Stimulated activated CD4-positive, alpha-beta T cell treated with anti-CD3 and anti-CD28 coated beads, Interleukin-1b, Interleukin-23, amount 100 ng/mL, for 24 hours (primary cell): ENCODE results near the gene GABRG1.

ENCODE experiments used
- DNase-seq, 4 experiments: peaks; one replicate each; pipeline ENCODE4 v3.0.0-alpha.2; 2020; ENCODE audit warnings: low read depth in 4 of 4, low spot score in 1 of 4

GABRG1 gene

DNA sequence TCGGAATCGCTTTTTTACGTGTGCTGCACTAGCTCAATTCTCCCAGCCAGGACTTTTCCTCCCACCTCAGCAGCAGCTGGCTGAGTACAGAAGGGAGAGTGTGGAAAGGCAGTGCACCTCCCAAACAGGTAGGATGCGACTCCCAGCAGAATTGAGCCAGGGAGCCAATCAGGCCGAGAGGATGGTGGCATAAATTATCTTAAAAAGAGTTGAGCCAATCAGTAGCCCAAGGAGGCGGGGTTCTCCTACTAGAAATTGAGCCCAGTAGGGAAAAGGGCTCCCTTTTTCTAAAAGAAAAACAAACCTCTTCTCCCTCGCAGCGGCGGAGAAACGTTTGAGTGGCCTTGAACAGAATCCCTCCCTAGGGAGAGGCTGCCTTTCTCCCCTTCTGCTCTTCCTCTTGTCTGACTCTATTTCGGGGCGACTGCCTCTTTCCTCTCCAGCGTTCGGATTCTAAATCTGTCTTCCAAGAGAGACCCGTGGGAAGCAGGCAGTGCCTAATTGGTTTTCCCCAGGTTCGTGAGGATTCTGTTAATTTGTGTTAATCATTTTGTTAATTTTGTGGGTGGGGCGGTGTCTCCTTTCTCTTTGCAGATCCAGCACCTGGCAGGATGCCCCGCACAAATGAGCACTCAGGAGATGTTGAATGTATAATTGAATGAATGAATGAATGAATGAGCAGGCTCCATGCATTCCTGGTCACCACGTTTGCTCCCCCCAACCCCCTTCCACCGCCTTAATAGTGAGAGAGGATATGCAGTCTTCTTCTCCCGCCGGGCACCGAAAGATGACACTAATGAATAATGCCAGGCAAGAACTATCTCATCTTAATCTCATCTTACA, at the start of gene GABRG1:
GABRG1 (minus strand) TSS at position 142 of the 843 bp plus-strand sequence; CDS start at position 1, 141 bp downstream.
- no peak for DNase-seq

DNA sequence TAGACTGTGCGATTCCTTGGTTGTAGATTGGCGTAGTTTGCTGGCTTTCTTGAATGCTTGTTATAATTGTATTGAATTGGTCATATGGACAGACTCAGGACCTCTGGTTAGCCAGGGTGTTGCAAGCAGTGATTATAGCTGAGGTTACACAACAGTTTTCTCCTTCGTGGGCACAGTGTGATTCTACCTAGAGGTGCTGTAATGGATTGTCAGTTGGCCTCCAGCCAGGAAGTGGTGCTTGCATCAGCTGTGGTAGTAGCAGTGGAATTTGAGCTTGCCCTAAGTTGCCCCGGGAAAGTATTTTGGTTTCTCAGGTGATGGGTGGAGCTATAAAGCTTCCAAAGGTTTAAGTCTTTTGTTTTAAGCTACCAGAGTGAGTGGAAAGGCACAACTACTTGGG, 23.1 kb upstream of the GABRG1 start:
- no peak for DNase-seq

DNA sequence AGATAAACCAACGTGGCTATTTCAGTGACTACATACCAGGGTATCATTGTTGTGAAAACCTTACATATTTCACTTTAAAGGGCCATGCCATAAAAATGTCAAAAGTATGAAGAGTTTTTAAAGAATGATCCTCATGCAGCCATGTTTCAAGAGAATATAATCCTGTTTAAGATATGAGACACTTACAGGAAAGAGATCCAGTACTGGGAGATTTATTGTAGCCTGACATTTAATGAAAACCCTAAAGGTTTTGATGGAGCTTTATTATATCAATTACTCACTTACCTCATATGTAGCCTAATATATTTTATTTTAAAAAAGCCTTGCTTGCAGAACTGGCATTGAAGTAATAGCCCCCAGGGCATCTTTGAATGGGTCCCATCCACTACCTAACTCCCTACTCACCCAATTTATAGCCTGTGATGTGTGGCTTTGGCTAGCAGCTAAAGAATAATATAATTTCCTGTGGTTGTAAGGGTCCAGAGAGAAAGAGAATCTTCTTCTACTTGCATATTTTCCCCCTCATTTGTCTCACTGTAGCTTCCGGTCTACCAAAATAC, 7.7 kb upstream of the GABRG1 start:
- no peak for DNase-seq

DNA sequence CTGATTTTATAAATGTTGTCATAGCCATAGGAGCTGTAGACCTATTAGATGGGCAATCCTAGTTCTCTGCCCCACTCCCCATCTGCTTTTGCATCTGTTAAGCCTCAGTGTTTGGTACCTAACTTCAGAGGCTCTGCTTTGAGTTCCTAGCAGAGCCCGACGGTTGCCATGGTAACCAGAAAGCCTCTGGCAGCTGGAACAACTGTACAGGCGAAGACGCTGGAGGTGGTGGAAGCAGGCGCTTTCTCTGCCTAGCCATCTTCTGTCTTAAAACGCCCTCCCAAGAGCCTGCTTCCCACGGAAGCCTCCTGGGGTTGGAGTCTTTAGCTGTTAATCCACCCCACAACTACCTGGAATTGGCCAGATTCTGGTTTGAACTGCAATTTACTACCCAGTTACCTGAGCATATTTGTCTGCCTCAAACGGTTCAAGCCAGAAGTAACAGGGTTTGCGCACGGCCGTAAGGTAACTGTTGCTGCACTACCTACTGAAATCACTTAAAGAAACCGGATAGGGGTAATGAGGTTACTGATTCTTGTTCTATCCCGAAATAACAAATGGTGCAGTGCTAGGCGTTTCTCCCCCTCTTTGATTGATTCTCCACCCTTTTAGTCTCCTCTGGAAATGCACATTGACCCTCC, 1.0 kb upstream of the GABRG1 start:
- DNase-seq, result no peak

DNA sequence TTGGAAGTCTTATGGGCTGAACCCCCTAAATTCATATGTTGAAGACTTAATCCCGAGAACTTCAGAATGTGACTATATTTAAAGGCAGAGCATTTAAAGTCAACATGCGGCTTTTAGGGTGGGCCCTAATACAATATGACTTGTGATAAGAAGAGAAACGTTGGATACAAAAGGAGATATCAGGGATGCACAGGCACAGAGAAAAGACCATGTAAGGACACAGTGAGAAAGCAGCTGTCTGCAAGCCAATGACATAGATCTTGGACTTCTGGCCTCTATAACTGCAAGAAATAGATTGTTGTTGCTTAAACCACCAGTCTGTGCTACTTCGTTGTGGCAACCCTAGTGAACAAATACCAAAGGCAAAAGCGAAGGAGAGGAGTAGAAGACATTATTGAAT, 42.2 kb downstream of the GABRG1 start:
- no peak for DNase-seq

DNA sequence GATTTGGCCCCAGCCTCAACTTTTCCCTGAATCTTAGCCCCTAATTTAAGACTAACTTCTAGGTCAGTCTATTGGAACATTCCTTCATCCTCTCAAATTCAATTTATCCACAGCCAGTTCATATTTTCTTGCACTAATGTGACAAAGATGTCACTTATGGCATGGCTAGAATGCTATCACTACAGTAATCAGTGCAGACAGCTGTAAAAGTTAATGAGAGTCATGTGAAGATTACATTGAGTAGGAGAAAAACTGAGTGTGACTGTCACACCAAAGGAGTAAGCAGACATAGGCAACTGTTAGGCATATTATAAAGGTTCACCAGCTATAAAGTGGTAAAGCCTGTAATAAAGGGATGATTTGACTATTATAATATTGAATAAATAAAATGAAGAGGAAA, 42.6 kb downstream of the GABRG1 start:
- DNase-seq, result no peak

DNA sequence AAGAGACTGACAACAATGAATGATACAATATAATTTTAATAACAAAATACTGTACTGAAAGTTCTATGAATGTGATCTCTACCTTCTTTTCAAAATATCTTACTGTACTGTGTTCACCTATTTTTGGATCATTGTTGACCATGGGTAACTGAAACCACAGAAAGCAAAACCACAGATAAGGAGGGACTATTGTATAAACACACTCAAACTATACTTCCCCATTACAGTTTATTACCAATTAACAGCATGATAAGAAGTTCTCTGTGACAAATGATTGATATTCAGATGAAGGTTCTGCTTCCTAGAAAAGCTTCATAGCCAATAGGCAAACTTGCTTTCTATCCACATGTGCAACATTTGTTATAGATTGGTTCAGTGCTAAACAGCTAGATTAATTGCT, 50.1 kb downstream of the GABRG1 start:
- DNase-seq, result no peak

DNA sequence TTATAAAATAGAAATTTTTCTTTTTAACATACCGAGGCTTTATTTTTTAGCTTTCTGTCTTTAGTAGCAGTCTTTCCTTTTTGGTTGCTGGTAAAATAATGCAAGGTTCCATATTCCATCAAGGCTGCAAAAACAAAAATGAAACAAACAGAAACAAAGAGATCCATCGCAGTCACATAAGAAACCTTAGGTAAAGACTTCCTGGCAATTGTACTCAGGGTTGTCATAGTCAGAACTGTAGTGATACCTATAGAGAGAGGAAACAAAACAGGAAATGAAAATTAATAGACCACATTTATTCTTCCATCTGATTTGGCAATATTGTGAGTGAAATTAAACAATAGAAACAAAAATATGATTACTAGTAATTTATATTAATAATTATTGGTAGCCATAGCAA, 72.5 kb downstream of the GABRG1 start:
- no peak for DNase-seq

DNA sequence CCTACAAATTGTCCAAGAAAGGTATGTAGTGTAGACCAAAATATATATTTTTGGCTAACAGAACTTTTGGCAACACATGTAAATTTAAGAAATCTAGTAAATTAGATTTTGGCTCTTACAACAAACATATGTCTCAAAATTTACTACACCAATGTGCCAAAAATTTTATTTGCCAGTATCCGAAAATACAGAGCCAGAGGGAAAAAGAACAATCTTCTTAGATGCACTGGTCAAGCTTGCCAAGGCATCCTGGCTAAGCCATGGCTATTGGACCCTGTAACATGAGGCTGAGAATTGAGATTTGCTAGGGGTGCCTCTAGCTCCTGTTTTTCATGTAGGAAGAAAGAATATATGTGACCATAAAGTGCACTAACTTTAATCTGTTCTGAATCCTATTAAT, 91.8 kb downstream of the GABRG1 start:
- DNase-seq, result no peak

DNA sequence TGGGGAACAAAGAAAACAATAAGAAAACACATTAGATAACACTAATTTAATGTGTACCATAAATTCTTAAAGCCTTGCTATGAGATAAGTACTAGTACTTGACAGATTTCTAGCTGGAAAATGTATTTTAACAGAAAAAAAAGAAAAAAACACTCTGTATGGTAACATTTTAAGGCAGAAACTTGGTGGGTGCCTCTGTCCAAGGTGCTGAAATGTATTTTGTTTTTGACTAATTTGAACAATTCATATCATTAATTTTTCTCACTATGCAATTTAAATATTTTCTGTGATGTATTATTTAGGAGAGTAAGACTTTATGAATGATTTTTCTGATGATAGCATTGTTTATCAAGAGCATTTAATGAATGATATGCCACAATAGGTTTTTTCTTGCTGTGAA, 107.5 kb downstream of the GABRG1 start:
- no peak for DNase-seq

DNA sequence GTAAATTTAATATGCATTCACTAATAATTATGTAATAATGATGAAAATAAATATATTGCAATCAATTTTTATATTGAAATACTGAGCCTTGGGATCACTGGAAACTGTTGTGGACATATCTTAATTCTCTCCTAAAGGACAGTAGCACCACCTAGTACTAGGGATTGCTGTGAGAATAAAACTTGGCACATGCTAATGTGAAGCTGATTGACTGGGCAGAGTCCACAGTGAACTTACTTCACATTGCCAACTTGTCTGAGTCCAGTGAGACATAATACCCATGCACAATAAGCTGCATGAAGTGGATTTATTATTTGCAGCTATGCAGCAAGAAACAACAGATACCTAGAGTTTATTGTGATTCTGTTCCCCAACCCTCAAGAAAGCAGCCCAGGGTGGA, 131.1 kb downstream of the GABRG1 start:
- no peak for DNase-seq

DNA sequence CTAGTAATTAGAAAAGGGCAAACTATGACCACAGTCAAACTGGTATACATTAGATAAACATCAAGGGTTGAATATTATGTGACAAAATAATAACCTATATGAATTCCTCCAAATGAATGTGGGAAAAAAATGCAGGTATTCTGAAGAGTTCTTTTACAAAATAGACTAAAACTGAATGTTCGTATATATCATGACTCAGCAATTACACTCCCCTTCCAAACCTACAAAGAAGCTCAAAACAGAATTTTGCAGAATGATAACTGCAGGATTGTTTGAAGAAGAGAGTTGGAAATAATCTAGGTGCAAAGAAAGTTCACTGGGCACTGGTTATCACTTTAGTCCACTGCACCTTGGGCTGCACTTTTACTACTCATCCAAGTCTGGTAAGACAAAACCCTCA, 134.1 kb downstream of the GABRG1 start:
- DNase-seq, result no peak

DNA sequence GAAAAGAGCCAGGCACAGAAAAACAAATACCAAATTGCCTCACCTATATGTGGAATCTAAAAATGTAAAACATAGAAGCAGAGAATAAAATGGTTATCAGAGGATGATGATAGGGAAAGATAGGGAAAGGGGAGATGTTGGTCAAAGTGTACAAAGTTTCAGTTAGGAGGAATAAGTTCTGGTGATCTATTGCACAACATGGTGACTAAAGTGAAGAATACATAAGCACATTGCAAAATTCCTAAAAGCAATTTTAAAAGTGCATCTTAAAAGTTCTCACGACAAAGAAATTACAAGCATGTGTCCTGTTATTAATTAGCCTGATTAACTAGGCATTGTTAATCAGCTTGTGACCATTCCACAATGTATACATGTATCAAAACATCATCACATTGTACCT, 136.0 kb downstream of the GABRG1 start:
- DNase-seq, result no peak
